ENCODE results near the gene FCER1A. TPM values are rescaled to one million over a fixed set of nuclear protein-coding genes. Genes with fewer than 3 reads are reported as not detected.
"Not testable (repeated sequence)": the region's sequence is repeated elsewhere in the genome, so short reads cannot be mapped to it uniquely, and the experiment has no call there.

Gene FCER1A
- total RNA-seq, 2 donors from 2014 or later, result not detected

GRCh38 chr1:159342761-159343425 lies 40.8 kb downstream of the FCER1A start:
- ATAC-seq (no peak), DNase-seq (no peak)
- Histone ChIP-seq H3K36me3 (replicated peaks in 1 of 2; ENCODE audit: insufficient read depth in 1 of 2, low read depth in 2 of 2) (no peaks in the 10 kb centered on the region), H3K27ac (no peak overlapping the region), H3K4me1 (no peaks in the 10 kb centered on the region), H3K4me3 (no peak overlapping the region), H3K27me3 (no peaks in the 10 kb centered on the region), H3K9me3 (no peaks in the 10 kb centered on the region)
- 35 to 57% methylated on average over 4 of the region's 4 CpGs for WGBS, 2 donors
- no peak for TF ChIP-seq CTCF (IDR thresholded peaks at IDR 0.05)
- intact Hi-C loops (cut with DNase I), result no loop called here

GRCh38 chr1:159349374-159349773 lies 47.2 kb downstream of the FCER1A start:
- ATAC-seq; H3K27me3 ChIP-seq; H3K27ac ChIP-seq; H3K4me3 ChIP-seq; H3K4me1 ChIP-seq; H3K36me3 ChIP-seq (replicated peaks in 1 of 2; ENCODE audit: insufficient read depth in 1 of 2, low read depth in 2 of 2); intact Hi-C loops (cut with DNase I); H3K9me3 ChIP-seq; DNase-seq: not testable (repeated sequence)
- 63 to 71% methylated on average over 3 of the region's 3 CpGs for WGBS, 2 donors

GRCh38 chr1:159352436-159352835 lies 50.3 kb downstream of the FCER1A start:
- H3K4me3 ChIP-seq, result no peak overlapping the region
- H3K9me3 ChIP-seq, result no peaks in the 10 kb centered on the region
- TF ChIP-seq CTCF (IDR thresholded peaks at IDR 0.05) (no peak), POLR2A (IDR thresholded peaks at IDR 0.05) (no peak)
- H3K27me3 ChIP-seq, result no peaks in the 10 kb centered on the region
- no peaks in the 10 kb centered on the region for H3K36me3 ChIP-seq (replicated peaks in 1 of 2; ENCODE audit: insufficient read depth in 1 of 2, low read depth in 2 of 2)
- H3K27ac ChIP-seq, result no peak overlapping the region
- no peaks in the 10 kb centered on the region for H3K4me1 ChIP-seq
- 53 to 61% methylated on average over 2 of the region's 2 CpGs for WGBS, 2 donors
- intact Hi-C loops (cut with DNase I), result no loop called here
- ATAC-seq, result no peak
- DNase-seq, result no peak

Other genes with a start within 250 kb of the FCER1A start
- gene AIM2, start 225.6 kb upstream of the FCER1A start, total RNA-seq, result not detected
- 1 to 10 TPM in 1 of 2 donors, under 1 TPM in 1; 0.26 to 1.6 TPM for gene CADM3, start 130.7 kb upstream of the FCER1A start, total RNA-seq
- 10 to 100 TPM; 17.5 to 23.6 TPM for gene ACKR1, start 97.5 kb upstream of the FCER1A start, total RNA-seq
- not detected for gene OR10J4, start 129.9 kb downstream of the FCER1A start, total RNA-seq
- gene OR10J1, start 137.4 kb downstream of the FCER1A start, total RNA-seq, result not detected
- not detected for gene OR10J5, start 233.7 kb downstream of the FCER1A start, total RNA-seq